Tibial artery (tissue), 4 donors: ENCODE results near the gene MPO.

Source experiments
- DNase-seq, 2 donors: peaks; one replicate each; pipeline ENCODE4 v3.0.0-alpha.2; 2019
- H3K27ac ChIP-seq, 2 donors: fragments of 200-600 bp; sonication (generic) in 1 of 2; 1 replicate in 1 of 2; 2 replicates in 1 of 2; pipeline ENCODE4 v1.5.1; 2018 to 2019; ENCODE audit warnings: mild to moderate bottlenecking in 1 of 2
- H3K27me3 ChIP-seq, 2 donors: fragments of 200-600 bp; sonication (generic) in 1 of 2; one replicate each; pipeline versions ENCODE4 v1.5.1 to v1.6.0; 2016 to 2019
- H3K36me3 ChIP-seq, 3 donors: fragments of 200-600 bp; sonication (generic) in 2 of 3; one replicate each; pipeline ENCODE4 v1.5.1; 2016 to 2019; ENCODE audit warnings: mild to moderate bottlenecking in 2 of 3
- H3K4me1 ChIP-seq, 4 donors: fragments of 200-600 bp; sonication (generic) in 2 of 4; 1 replicate in 3 of 4; 2 replicates in 1 of 4; pipeline ENCODE4 v1.5.1; 2016 to 2019
- H3K4me3 ChIP-seq, 2 donors: fragments of 200-600 bp; sonication (generic) in 1 of 2; 1 replicate in 1 of 2; 2 replicates in 1 of 2; pipeline ENCODE4 v1.5.1; 2018 to 2019; ENCODE audit warnings: mild to moderate bottlenecking in 2 of 2
- H3K9me3 ChIP-seq, 3 donors: fragments of 200-600 bp; sonication (generic) in 1 of 3; one replicate each; pipeline ENCODE4 v1.5.1; 2016 to 2019
- intact Hi-C: fragments of 100-400 bp; cut with DNase I; formaldehyde crosslinking; loops from one replicate; pipeline ENCODE4 v1.15.0; 2023; ENCODE audit warnings: low total_unique reads
- TF ChIP-seq, protein P1 (sequence below), 2 experiments: fragments of 200-600 bp in 1 of 2; fragments of 450-650 bp in 1 of 2; IDR thresholded peaks; one replicate each; pipeline ENCODE4 v1.5.1; 2017 to 2019; ENCODE audit warnings: antibody characterized with exemption in 2 of 2, mild to moderate bottlenecking in 1 of 2, moderate library complexity in 1 of 2

Gene MPO

DNA sequence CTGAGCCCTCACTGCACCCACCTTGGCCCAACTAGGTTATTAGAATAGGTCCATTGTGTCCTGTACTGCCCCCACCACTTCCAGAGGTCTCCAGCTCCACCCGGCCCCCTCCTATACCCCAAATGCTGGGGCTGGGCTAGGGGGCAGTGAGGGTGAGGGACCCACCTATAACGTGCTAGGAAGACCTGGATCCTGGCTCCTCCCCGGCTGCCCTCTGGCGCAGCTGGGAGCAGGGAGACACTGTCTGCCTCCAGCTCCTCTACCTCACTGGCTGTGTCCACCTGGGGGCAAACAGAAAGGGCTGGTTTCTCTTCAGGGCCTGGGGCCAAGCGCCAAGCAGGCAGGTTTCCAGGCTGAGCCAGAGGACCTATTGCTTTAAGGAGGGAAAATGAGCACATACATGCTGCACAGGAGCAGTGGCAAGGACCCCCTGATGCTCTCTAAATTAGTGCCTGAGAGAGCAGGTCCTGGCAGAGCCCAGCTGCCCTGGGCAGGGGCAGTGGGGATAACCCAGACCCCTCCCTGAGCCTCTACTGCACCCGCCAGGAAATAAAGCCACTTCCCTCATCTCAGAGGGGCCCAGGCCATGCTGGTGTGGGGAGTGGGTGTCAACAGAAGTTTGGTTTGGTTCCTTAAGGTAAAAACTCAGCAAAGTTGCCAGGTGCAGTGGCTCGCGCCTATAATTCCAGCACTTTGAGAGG, 35.7 kb upstream of the MPO start:
- intact Hi-C loops = no loop called here
- peak; percentile 13 to 34 for DNase-seq

DNA sequence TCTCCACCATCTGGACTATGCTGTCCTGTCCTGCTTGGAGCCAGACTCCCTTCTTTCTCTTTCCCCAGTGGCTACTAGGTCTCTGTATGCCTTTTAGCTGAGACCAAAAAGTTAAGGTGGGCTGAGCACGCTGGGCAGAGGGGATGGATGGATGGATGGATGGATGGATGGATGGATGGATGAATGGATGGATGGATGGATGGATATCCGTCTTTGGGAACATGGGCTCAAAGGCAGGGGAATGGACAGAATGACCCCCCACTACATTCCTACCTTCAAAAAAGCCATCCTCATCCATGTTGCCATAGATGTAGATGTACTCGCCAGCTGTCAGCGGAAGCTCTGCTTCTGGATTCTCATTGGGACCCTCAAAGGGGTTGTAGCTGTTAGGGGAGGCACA, 35.0 kb upstream of the MPO start:
- H3K27ac ChIP-seq = no peak overlapping the region
- no peaks in the 10 kb centered on the region for H3K4me1 ChIP-seq
- TF ChIP-seq, protein P1, sequence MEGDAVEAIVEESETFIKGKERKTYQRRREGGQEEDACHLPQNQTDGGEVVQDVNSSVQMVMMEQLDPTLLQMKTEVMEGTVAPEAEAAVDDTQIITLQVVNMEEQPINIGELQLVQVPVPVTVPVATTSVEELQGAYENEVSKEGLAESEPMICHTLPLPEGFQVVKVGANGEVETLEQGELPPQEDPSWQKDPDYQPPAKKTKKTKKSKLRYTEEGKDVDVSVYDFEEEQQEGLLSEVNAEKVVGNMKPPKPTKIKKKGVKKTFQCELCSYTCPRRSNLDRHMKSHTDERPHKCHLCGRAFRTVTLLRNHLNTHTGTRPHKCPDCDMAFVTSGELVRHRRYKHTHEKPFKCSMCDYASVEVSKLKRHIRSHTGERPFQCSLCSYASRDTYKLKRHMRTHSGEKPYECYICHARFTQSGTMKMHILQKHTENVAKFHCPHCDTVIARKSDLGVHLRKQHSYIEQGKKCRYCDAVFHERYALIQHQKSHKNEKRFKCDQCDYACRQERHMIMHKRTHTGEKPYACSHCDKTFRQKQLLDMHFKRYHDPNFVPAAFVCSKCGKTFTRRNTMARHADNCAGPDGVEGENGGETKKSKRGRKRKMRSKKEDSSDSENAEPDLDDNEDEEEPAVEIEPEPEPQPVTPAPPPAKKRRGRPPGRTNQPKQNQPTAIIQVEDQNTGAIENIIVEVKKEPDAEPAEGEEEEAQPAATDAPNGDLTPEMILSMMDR (IDR thresholded peaks at IDR 0.05) = no peak
- H3K4me3 ChIP-seq = no peak overlapping the region
- intact Hi-C loops = no loop called here
- H3K27me3 ChIP-seq = no peaks in the 10 kb centered on the region
- no peaks in the 10 kb centered on the region for H3K9me3 ChIP-seq
- DNase-seq = no peak
- H3K36me3 ChIP-seq = peaks cover 0 to 59% (median 0%) of the 10 kb centered on the region in 3 donors

More for the DNA sequence above, 35.7 kb upstream of the MPO start:
- H3K4me3 ChIP-seq = no peak overlapping the region
- no peak overlapping the region for H3K27ac ChIP-seq
- H3K9me3 ChIP-seq = no peaks in the 10 kb centered on the region
- H3K27me3 ChIP-seq = no peaks in the 10 kb centered on the region
- H3K36me3 ChIP-seq = peaks cover 0 to 58% (median 0%) of the 10 kb centered on the region in 3 donors
- no peaks in the 10 kb centered on the region for H3K4me1 ChIP-seq
- TF ChIP-seq, protein P1 (IDR thresholded peaks at IDR 0.05) = no peak

DNA sequence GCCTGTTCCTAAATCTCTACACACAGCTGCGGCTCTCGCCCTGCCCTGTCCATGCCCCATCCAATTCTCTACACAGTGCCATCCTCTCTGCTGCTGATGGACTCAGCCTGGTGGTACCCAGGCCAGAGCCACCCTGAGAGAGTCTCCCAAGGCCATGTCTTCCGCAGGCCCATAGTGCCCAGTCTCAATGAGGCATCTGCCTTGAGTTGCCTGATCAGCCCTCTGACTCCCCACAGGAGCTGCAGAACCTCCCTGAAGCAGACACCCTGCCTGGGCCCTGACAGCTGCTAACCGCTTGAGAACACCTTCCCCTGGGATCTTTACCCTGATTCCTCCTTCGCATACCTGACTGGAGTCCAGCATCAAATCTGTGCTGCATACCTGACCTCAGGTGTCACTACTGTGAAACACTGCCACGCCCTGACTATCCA, 34.6 kb upstream of the MPO start:
- no peaks in the 10 kb centered on the region for H3K27me3 ChIP-seq
- intact Hi-C loops = no loop called here
- no peaks in the 10 kb centered on the region for H3K4me1 ChIP-seq
- no peaks in the 10 kb centered on the region for H3K9me3 ChIP-seq
- peaks cover 0 to 58% (median 0%) of the 10 kb centered on the region in 3 donors for H3K36me3 ChIP-seq
- TF ChIP-seq, protein P1 (IDR thresholded peaks at IDR 0.05) = no peak
- no peak overlapping the region for H3K4me3 ChIP-seq
- no peak overlapping the region for H3K27ac ChIP-seq
- DNase-seq = peak; percentile 4 to 29

DNA sequence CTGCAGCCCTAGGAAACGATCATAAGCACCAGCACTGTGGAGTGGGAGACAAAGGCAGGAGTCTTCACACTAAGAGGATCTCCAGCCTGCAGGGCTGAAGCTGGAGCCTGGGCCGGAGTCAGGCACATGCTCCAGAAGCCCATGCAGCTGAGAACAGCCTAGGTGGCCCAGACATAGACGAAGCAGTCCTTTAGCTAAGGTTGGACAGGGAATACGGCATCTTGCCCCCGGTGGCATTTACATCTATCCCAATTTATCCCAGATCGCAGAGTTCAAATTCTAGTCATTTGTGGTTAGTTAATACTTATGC, 33.9 kb upstream of the MPO start:
- Histone ChIP-seq H3K27me3 (no peaks in the 10 kb centered on the region), H3K36me3 (peaks cover 0 to 57% (median 0%) of the 10 kb centered on the region in 3 donors), H3K27ac (no peak overlapping the region), H3K4me1 (no peaks in the 10 kb centered on the region), H3K4me3 (no peak overlapping the region), H3K9me3 (no peaks in the 10 kb centered on the region)
- intact Hi-C loops = no loop called here
- TF ChIP-seq, protein P1 (IDR thresholded peaks at IDR 0.05) = no peak
- peak in 1 of 2 donors; percentile 8 for DNase-seq

DNA sequence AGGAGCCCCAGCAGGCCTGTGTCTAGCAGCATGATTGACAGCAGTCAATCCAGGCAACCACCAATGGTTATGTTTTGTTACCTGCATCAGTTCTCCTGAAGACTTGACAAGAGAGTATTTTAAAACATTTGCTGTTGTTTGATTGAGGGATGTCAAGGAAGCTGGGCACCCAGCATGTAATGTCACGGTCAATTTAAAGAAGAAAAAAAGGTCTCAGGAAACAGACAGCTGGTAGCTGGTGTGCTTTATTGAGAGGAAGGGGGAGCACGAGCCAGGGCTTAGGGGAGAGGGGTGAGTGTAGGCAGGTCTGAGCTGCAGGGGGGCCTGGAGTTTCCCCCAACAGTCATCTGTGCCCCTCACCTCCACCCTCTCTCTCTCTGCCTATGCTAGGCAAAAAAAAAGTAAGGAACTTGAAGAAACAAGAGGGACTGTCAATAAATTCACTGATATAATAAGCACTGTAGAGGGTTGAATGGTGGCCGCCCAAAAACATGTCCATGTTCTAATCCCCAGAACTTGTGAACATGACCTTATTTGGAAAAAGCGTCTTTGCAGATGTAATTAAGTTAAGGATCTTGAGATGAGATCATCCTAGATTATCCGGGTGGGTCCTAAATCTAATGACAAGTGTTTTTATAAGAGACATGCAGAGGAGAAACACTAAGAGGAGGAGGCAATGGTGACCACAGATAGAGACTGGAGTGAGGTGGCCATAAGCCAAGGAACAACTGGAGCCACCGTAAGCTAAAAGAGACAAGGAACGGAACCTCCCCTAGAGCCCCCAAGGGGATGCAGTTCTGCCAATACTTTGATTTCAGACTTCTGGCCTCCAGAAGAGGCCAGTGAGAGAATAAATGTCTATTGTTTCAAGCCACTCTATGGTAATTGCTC, 33.3 kb upstream of the MPO start:
- TF ChIP-seq, protein P1 (IDR thresholded peaks at IDR 0.05) = no peak
- Histone ChIP-seq H3K9me3 (no peaks in the 10 kb centered on the region), H3K4me1 (no peaks in the 10 kb centered on the region), H3K4me3 (no peak overlapping the region), H3K36me3 (peaks cover 0 to 57% (median 0%) of the 10 kb centered on the region in 3 donors), H3K27ac (no peak overlapping the region), H3K27me3 (no peaks in the 10 kb centered on the region)
- peak in 1 of 2 donors; percentile 2 for DNase-seq
- intact Hi-C loops = no loop called here
